ENCODE results near the gene UHRF1.

GRCh38 chr19:4868286-4868834 lies 40.9 kb upstream of the UHRF1 start:
- TF ChIP-seq, protein P1, sequence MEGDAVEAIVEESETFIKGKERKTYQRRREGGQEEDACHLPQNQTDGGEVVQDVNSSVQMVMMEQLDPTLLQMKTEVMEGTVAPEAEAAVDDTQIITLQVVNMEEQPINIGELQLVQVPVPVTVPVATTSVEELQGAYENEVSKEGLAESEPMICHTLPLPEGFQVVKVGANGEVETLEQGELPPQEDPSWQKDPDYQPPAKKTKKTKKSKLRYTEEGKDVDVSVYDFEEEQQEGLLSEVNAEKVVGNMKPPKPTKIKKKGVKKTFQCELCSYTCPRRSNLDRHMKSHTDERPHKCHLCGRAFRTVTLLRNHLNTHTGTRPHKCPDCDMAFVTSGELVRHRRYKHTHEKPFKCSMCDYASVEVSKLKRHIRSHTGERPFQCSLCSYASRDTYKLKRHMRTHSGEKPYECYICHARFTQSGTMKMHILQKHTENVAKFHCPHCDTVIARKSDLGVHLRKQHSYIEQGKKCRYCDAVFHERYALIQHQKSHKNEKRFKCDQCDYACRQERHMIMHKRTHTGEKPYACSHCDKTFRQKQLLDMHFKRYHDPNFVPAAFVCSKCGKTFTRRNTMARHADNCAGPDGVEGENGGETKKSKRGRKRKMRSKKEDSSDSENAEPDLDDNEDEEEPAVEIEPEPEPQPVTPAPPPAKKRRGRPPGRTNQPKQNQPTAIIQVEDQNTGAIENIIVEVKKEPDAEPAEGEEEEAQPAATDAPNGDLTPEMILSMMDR (optimal IDR thresholded peaks at IDR 0.05 in 1 of 3, IDR thresholded peaks at IDR 0.05 in 1 of 3, conservative IDR thresholded peaks at IDR 0.05 in 1 of 3; ENCODE audit: extremely low read depth in 1 of 3, insufficient read depth in 2 of 3, low read length in 3 of 3) = no peak
- no peak for TF ChIP-seq EZH2 (IDR thresholded peaks at IDR 0.05; ENCODE audit: low read length)

All from keratinocyte (primary cell).